SK-N-SH treated with all-trans-retinoic acid at 6 μM for 48 hours (cell line): ENCODE measurements around the gene NREP.

Experiments used
- TCF4 ChIP-seq: fragments of 250-450 bp; sonication (Bioruptor Pico); IDR thresholded peaks from 2 replicates; pipeline ENCODE4 v1.8.0; 2021; ENCODE audit warnings: mild to moderate bottlenecking, moderate library complexity, borderline replicate concordance
- ZNF70 ChIP-seq: fragments of 450-650 bp; formaldehyde crosslinking; IDR thresholded peaks from 2 replicates; pipeline ENCODE4 v1.5.0; 2020; ENCODE audit warnings: mild to moderate bottlenecking, moderate library complexity

- TF ChIP-seq TCF4 (no peak), ZNF70 (no peak)
Measured at GRCh38 chr5:111730659-111731382, 26.2 kb downstream of the NREP start.
